ENCODE measurements around the gene ZNF641.
A peak's percentile ranks its signal among the peaks of the same experiment; 100 is the strongest.

ZNF641 gene

DNA sequence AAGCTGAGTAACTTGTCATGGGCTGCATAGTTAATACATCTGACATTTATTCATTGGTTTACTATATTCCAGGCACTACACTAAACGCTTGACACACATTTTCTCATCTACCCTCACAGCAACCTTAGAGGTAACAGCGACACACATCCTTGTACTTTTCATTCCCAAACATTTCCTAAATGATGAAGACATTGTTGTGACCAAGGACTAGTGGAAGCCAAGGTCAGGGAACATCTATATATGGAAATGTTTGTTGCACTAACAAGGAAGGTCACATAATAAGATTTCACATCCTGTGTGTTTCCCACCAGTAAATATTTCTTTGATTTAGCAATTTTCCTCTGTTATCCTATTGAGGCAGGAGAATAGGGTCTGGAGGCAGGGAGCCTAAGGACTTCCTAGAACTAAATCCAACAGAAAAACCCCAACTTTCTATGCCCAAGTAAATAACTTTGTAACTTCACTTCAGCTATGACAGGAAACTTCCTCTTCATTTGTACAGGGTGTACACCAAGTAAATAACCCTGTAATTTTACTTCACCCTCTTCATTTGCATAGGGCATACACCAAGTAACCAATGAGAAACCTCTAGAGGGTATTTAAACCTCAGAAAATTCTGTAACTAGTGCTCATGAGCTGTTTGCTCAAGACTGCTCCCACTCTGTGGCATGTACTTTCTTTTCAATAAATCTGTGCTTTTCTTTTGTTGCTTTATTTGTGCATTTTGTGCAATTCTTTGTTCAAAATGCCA is 48.4 kb downstream of the ZNF641 start:
- Mint-ChIP-seq H3K27me3 (peaks cover 5% of the 10 kb centered on the region), H3K4me3 (no peak overlapping the region), H3K36me3 (ENCODE audit: low read depth) (no peaks in the 10 kb centered on the region), H3K4me1 (ENCODE audit: low read depth) (peaks cover under 1% of the 10 kb centered on the region), H3K27ac (no peak overlapping the region), H3K9me3 (no peaks in the 10 kb centered on the region)
- DNase-seq = no peak

DNA sequence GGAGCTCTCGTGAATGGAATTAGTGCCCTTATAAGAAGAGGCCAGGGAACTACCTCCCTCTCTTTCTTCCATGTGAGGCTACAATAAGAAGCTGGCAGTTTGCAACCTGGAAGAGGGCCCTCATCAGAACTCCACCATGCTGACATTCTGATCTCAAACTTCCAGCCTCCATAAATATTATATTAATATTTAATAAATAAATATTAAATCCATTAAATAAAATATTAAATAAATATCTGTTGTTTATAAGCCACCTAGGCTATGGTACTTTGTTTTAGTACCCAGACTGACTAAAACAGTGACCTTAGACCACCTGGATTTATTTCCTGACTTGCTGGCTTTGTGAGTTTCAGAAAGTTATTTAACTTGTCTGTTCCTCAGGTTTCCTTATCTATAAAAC is 49.9 kb downstream of the ZNF641 start:
- H3K9me3 Mint-ChIP-seq = no peaks in the 10 kb centered on the region
- H3K4me3 Mint-ChIP-seq = no peak overlapping the region
- H3K4me1 Mint-ChIP-seq (ENCODE audit: low read depth) = peaks cover 11% of the 10 kb centered on the region
- DNase-seq = no peak
- peaks cover 12% of the 10 kb centered on the region for H3K27me3 Mint-ChIP-seq
- no peak overlapping the region for H3K27ac Mint-ChIP-seq
- no peaks in the 10 kb centered on the region for H3K36me3 Mint-ChIP-seq (ENCODE audit: low read depth)

DNA sequence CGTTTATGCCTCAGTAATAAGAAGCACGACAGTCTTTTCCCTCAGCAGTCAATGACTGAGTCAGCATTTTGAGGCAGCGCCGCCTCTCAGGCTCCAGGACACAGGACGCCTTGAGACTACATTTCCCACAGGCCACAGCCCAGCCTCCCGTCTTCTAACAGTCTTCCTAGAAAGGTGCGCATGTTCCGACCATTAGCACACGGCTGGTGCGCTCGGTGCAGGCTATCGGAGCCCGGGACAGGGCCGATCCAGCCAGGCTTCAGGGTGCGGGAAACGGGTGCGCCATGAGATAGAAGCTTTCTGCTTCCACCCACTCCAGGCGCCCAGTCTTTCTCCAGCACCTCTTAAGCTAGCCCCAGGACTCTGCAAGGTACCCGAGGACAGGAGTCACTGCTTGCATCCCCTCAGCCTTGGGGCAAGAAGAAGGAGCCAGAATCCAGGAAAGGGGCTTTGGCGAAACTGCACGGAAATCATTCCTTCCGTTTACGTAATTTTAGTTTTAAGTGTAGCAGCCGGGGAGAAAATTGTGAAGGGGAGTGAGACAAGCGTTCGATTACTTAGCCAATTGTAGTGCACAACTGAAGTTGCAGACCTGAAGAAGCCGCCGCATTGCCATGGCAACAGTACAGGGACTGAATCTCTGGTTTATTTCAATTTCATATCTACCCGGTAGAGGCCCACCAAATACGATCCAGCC is 54.0 kb downstream of the ZNF641 start:
- Mint-ChIP-seq H3K4me3 (peak overlapping the region; percentile 62), H3K27ac (peak overlapping the region; percentile 8), H3K9me3 (no peaks in the 10 kb centered on the region), H3K36me3 (ENCODE audit: low read depth) (no peaks in the 10 kb centered on the region), H3K4me1 (ENCODE audit: low read depth) (peaks cover 11% of the 10 kb centered on the region), H3K27me3 (peaks cover 12% of the 10 kb centered on the region)
- peak; percentile 69 for DNase-seq

DNA sequence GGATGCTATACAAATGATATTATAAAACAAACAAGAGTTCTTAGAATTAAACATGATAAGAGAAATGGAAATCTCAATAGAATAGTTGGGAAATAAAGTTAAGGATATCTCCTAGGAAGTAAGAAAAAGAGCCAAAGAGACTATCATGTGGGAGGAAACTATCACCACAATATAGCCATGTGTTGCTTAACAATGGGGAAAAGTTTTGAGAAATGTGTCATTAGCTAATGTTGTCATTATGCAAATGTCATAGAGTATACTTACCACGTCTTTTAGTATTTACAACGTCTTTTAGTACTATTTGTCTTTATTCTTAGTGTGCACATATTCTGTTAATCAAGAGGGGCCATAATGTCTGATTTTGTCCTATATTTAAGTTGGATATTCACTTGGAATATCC is 58.7 kb downstream of the ZNF641 start:
- H3K36me3 Mint-ChIP-seq (ENCODE audit: low read depth) = no peaks in the 10 kb centered on the region
- no peak for DNase-seq
- no peaks in the 10 kb centered on the region for H3K9me3 Mint-ChIP-seq
- H3K27me3 Mint-ChIP-seq = peaks cover 4% of the 10 kb centered on the region
- peaks cover 8% of the 10 kb centered on the region for H3K4me1 Mint-ChIP-seq (ENCODE audit: low read depth)
- no peak overlapping the region for H3K27ac Mint-ChIP-seq
- H3K4me3 Mint-ChIP-seq = no peak overlapping the region

DNA sequence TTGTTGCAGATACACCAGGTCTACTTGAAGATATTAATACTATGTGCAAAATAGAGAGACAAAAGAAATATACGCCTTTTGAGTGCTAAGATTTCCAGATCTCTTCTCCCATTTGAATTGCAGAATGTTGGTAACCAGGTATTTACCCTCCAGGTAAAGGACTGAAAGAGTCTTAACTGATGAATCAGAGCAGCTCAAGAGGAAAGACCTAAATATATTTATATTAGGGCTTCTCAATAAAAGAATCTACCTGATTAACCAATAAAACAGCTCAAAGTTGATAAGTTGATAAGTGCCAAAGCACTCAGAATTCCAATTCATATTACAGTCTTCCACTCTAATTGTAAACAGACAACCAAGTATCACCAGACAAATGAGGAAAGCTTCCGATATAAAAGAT is 59.2 kb downstream of the ZNF641 start:
- Mint-ChIP-seq H3K36me3 (ENCODE audit: low read depth) (no peaks in the 10 kb centered on the region), H3K27me3 (no peaks in the 10 kb centered on the region), H3K4me3 (no peak overlapping the region), H3K4me1 (ENCODE audit: low read depth) (peaks cover 5% of the 10 kb centered on the region), H3K27ac (no peak overlapping the region), H3K9me3 (no peaks in the 10 kb centered on the region)
- DNase-seq = no peak

DNA sequence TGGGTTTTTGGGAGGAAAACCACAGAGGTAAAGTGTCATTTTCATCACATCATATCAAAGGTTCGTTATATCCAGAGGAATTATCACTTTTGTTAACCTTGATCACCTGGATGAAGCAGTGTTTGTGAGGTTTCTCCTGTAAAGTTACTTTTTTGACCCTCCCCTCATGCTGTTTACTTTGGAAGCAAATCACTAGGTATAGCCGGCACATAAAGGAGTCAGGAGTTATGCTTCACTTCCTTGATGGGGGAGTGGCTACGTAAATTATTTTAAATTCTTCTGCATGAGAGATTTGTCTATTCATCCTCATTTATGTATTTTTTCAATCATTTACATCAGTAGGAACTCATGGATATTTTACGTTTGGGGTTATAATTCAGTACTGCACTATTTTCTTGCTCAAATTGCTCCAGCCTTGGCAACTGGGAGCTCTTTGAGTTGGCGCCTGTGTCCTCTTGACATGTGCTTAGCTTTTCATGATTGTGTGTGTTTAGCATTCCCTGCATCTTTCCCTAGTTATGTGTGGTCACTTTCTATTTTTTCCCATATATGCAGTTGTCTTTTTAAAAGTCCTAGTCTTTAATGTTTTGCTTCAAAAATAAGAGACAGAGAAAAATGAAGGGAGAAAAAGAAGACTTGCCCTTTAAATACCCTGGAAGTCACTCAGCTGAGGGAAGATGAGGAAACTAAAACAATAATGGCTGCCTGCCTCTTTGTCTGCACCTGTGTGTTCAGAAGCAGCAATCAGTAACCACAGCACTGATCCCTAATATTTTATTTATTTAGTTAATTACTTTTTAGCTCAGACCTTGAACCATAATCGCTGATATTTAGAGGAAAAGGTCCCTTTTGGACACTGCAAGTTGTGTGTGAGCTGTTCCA is 62.1 kb downstream of the ZNF641 start:
- Mint-ChIP-seq H3K36me3 (ENCODE audit: low read depth) (no peaks in the 10 kb centered on the region), H3K4me1 (ENCODE audit: low read depth) (peaks cover 12% of the 10 kb centered on the region), H3K27ac (no peak overlapping the region), H3K4me3 (no peak overlapping the region), H3K9me3 (peaks cover 8% of the 10 kb centered on the region), H3K27me3 (no peaks in the 10 kb centered on the region)
- no peak for DNase-seq

Measured in activated T-cell treated with anti-CD3 and anti-CD28 coated beads, Interleukin-2, amount 50 U/mL, for 24 hours (primary cell).